Pancreas (tissue), 10 donors: ENCODE measurements around the gene CMYA5. TPM values are rescaled to one million over a fixed set of nuclear protein-coding genes. Genes with fewer than 3 reads are reported as not detected.
"Not testable (repeated sequence)": the region's sequence is repeated elsewhere in the genome, so short reads cannot be mapped to it uniquely, and the experiment has no call there.

Experiments used
- ATAC-seq, 4 donors: fragments of 200-7000 bp; cut with Tn5 transposase; one replicate each; pipeline versions ENCODE4 v1.8.0 to v1.9.1; 2020; ENCODE audit warnings: mild to moderate bottlenecking in 4 of 4, moderate library complexity in 4 of 4
- DNase-seq, 6 donors: peaks; one replicate each; pipeline ENCODE4 v3.0.0-alpha.2; 2020
- FAIRE-seq: peaks from 2 replicates; lab custom pipeline; 2012; peaks lifted over from hg19 to GRCh38; lab: Jason Lieb, UNC
- H3K27ac ChIP-seq, 4 donors: fragments of 200-600 bp; sonication (generic); 1 replicate in 3 of 4; 2 replicates in 1 of 4; pipeline versions ENCODE4 v1.5.0 to v1.8.0; 2020
- H3K27me3 ChIP-seq, 4 donors: fragments of 200-600 bp; one replicate each; pipeline ENCODE4 v1.8.0; 2021
- H3K36me3 ChIP-seq, 3 donors: fragments of 200-600 bp; sonication (generic) in 1 of 3; one replicate each; pipeline versions ENCODE4 v1.5.0 to v1.8.0; 2020 to 2021
- H3K4me1 ChIP-seq, 3 donors: fragments of 200-600 bp; one replicate each; pipeline ENCODE4 v1.8.0; 2021
- H3K4me3 ChIP-seq, 4 donors: fragments of 200-600 bp; sonication (generic) in 2 of 4; one replicate each; pipeline versions ENCODE4 v1.5.0 to v1.8.0; 2020 to 2021
- H3K9me3 ChIP-seq, 4 donors: fragments of 200-600 bp; one replicate each; pipeline ENCODE4 v1.8.0; 2021
- WGBS, 2 donors: extraction: QIAGEN DNeasy Blood & Tissue Kit; methylation state at CpG; one replicate each; pipeline ENCODE4 v1.1.7; 2013; 5-methylcytosine and 5-hydroxymethylcytosine counted together
- intact Hi-C, 3 donors: fragments of 100-400 bp; cut with DNase I; formaldehyde crosslinking; loops; one replicate each; pipeline versions ENCODE4 v1.11.1 to v1.14.2; 2022
- polyA plus RNA-seq, 2 donors: library from polyadenylated mRNA; stranded (reverse); fragments of 200-250 nt; gene quantifications; one replicate each; pipeline ENCODE4 v1.2.3, GENCODE V29; 2013
- total RNA-seq, 6 donors: library from RNA; stranded (reverse); fragmentation: NEBNext Ultra II Directional in 4 of 6; extraction: Animal tissue kit (Norgen Biotek cat#: 25700) in 4 of 6; gene quantifications; one replicate each; pipeline versions ENCODE4 v1.2.1 to v1.2.4, GENCODE V29; 2021 to 2023
- TF ChIP-seq, protein P1 (sequence below), 4 donors: fragments of 200-600 bp; sonication (generic) in 3 of 4; IDR thresholded peaks; one replicate each; pipeline versions ENCODE4 v1.5.0 to v1.8.0; 2021; ENCODE audit warnings: antibody characterized with exemption in 4 of 4
- donor health status: healthy with polysubstance abuse.
- donor health status: DM: no; HTN: no; CAD: no; lungs with moderate emphysema.
- donor health status: DM: no; HTN: no; CAD: no.
- donor health status: control.
- donor health status: control.
- donor health status: Bipolar disorder and iron deficiency.
- donor health status: DM: yes; HTN: yes; CAD: no.
- donor health status: DM: no; HTN: no; CAD: no.
- donor health status: DM: no; HTN: no; CAD: no.
- donor health status: DM: yes; HTN: yes; CAD: no.

CMYA5 gene
- total and polyA plus RNA-seq, 8 donors: 0.09 to 0.84 (median 0.39) TPM

DNA sequence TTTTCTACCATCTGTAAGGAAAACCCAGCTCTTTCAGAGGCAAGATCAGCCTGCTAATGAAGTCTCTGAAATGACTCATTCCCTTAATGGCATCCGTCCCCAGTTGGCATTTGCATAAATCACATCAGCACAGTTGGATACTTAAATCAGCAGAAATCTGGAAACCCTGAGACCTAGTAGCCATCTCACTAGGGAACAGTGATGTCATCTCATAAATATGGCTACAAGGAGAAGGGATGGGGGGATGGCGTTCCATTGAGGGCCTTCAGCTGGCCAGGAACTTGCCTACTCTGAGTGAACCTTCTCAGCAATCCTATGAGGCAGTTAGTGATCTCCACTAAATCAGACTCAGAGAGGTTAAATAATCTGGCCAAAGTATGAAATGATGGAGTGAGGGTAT lies 81.8 kb downstream of the CMYA5 start:
- Histone ChIP-seq H3K4me3 (no peak overlapping the region), H3K4me1 (no peaks in the 10 kb centered on the region), H3K27ac (no peak overlapping the region), H3K9me3 (no peaks in the 10 kb centered on the region), H3K36me3 (no peaks in the 10 kb centered on the region), H3K27me3 (no peaks in the 10 kb centered on the region)
- no peak for ATAC-seq
- 69 to 76% methylated on average over 2 of the region's 2 CpGs for WGBS, 2 donors
- no peak for FAIRE-seq
- TF ChIP-seq, protein P1, sequence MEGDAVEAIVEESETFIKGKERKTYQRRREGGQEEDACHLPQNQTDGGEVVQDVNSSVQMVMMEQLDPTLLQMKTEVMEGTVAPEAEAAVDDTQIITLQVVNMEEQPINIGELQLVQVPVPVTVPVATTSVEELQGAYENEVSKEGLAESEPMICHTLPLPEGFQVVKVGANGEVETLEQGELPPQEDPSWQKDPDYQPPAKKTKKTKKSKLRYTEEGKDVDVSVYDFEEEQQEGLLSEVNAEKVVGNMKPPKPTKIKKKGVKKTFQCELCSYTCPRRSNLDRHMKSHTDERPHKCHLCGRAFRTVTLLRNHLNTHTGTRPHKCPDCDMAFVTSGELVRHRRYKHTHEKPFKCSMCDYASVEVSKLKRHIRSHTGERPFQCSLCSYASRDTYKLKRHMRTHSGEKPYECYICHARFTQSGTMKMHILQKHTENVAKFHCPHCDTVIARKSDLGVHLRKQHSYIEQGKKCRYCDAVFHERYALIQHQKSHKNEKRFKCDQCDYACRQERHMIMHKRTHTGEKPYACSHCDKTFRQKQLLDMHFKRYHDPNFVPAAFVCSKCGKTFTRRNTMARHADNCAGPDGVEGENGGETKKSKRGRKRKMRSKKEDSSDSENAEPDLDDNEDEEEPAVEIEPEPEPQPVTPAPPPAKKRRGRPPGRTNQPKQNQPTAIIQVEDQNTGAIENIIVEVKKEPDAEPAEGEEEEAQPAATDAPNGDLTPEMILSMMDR (IDR thresholded peaks at IDR 0.05): no peak
- intact Hi-C loops: loop anchor here in 1 of 3 donors (10.0 kb wide), 1 partner anchor 1847 kb away; no protein-coding TSS in a partner anchor
- DNase-seq: no peak

DNA sequence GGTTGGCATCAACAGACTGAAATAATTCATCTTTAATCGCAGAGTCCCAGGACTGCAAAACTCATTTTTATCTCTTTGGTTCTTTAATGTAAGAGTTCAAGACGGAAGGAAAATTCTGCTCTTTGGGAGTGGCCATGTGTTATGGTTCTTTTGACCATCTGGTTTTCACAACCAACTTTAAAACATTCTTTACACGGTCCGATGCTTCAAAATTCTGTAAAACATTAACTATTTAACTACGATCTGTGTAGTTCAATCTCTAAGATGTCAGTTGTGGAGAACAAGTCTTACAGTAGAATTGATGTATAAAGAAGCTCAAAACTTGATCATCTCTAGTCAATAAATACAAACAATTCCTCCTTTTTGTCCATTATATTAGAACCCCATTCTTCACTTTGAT lies 83.0 kb downstream of the CMYA5 start:
- H3K36me3 ChIP-seq: no peaks in the 10 kb centered on the region
- DNase-seq: no peak
- no peak overlapping the region for H3K4me3 ChIP-seq
- H3K4me1 ChIP-seq: no peaks in the 10 kb centered on the region
- H3K27ac ChIP-seq: no peak overlapping the region
- no peak for ATAC-seq
- no peaks in the 10 kb centered on the region for H3K27me3 ChIP-seq
- TF ChIP-seq, protein P1 (IDR thresholded peaks at IDR 0.05): no peak
- 60 to 63% methylated on average over 5 of the region's 5 CpGs for WGBS, 2 donors
- intact Hi-C loops: loop anchor here in 1 of 3 donors (10.0 kb wide), 1 partner anchor 1848 kb away; no protein-coding TSS in a partner anchor
- H3K9me3 ChIP-seq: no peaks in the 10 kb centered on the region
- no peak for FAIRE-seq

DNA sequence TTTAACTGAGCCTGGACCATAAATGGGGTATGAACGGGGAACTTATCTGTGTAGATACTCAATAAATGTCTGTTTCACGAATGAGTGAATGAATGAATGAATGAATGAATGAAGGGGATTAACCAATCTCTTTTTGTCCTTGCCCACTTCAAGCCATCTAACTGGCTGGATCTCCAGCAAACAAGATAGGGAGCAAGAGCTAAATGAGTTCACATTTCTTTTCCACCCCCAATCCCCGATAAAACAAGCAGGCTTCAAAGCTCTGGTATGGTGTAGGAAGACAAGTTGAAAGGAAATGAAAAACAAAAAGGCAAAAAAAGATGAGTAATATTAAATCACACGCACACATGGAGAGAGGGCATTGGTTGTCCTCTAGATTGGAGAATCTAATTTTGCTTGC lies 84.0 kb downstream of the CMYA5 start:
- no peak overlapping the region for H3K27ac ChIP-seq
- H3K9me3 ChIP-seq: peaks cover 0 to 3% (median 0%) of the 10 kb centered on the region in 4 donors
- no peaks in the 10 kb centered on the region for H3K36me3 ChIP-seq
- no peaks in the 10 kb centered on the region for H3K27me3 ChIP-seq
- intact Hi-C loops: loop anchor here in 1 of 3 donors (10.0 kb wide), 1 partner anchor 1849 kb away; no protein-coding TSS in a partner anchor
- FAIRE-seq (no peak), ATAC-seq (no peak), DNase-seq (no peak)
- no peaks in the 10 kb centered on the region for H3K4me1 ChIP-seq
- TF ChIP-seq, protein P1 (IDR thresholded peaks at IDR 0.05): no peak
- no peak overlapping the region for H3K4me3 ChIP-seq
- WGBS, 2 donors: 86% methylated on average over 4 of the region's 4 CpGs

DNA sequence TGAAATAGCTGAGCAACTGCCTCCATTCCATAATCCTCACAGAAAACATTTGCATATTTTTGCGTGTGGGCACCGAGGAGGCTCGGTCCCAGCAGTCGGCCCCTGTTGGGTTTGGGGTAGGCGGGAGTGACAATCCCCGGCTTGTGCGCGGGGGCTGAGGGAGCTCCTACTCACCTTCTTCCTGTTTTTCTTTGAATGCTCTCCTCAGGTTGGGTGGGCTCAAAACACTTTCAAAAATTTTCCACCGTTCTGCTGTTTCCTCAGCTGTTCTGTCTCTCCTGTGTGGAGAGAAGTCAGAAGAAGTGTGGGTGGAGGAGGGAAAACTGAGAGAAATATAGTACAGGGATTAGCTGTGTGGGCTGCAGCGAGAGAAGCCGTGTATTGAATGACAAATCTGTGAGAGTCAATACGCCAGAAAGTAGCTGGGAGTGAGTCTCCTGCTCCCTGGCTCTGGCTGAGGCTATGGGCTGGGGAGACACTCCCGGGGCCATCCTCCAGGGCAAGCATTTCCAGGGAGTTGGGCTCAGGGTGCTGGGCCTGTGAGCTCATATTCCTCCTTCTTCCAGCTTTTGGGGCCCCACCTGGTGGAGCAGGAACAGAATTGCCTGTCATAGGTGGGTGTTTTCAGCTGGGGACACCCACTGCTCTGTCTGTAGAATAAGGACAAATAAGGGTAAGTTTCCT lies 84.7 kb downstream of the CMYA5 start:
- peaks cover 0 to 3% (median 0%) of the 10 kb centered on the region in 4 donors for H3K9me3 ChIP-seq
- intact Hi-C loops: loop anchor here in 1 of 3 donors (10.0 kb wide), 1 partner anchor 1850 kb away; no protein-coding TSS in a partner anchor
- no peaks in the 10 kb centered on the region for H3K27me3 ChIP-seq
- no peak for FAIRE-seq
- TF ChIP-seq, protein P1 (IDR thresholded peaks at IDR 0.05): no peak
- H3K36me3 ChIP-seq: no peaks in the 10 kb centered on the region
- no peak overlapping the region for H3K4me3 ChIP-seq
- no peaks in the 10 kb centered on the region for H3K4me1 ChIP-seq
- DNase-seq: no peak
- ATAC-seq: peak in 2 of 4 donors; percentile 16 to 30
- 76 to 80% methylated on average over 13 of the region's 13 CpGs for WGBS, 2 donors
- no peak overlapping the region for H3K27ac ChIP-seq

DNA sequence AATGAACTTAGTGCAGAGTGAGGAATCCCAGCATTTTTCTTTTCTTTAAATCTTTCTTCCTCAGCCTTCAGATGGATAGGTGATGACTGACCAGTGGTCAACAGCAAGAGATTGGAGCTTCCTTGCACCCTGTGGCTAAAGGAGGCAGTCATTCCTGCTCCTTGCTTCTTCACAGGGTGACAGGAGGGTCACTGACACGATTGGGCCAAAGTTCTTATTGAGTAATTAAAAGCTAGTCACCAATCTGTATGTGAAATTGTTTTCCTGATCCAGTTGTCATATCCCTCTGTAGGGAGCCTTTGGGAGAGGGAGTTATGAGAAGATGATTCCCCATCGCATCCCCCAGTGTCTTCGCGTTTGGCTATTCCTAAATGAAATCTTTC lies 85.2 kb downstream of the CMYA5 start:
- DNase-seq (no peak), FAIRE-seq (no peak), ATAC-seq (no peak)
- no peak overlapping the region for H3K27ac ChIP-seq
- no peak overlapping the region for H3K4me3 ChIP-seq
- intact Hi-C loops: loop anchor here in 1 of 3 donors (10.0 kb wide), 1 partner anchor 1850 kb away; no protein-coding TSS in a partner anchor
- H3K9me3 ChIP-seq: peaks cover 0 to 3% (median 0%) of the 10 kb centered on the region in 4 donors
- H3K36me3 ChIP-seq: no peaks in the 10 kb centered on the region
- TF ChIP-seq, protein P1 (IDR thresholded peaks at IDR 0.05): no peak
- H3K4me1 ChIP-seq: no peaks in the 10 kb centered on the region
- no peaks in the 10 kb centered on the region for H3K27me3 ChIP-seq
- WGBS, 2 donors: 75 to 81% methylated on average over 4 of the region's 4 CpGs

DNA sequence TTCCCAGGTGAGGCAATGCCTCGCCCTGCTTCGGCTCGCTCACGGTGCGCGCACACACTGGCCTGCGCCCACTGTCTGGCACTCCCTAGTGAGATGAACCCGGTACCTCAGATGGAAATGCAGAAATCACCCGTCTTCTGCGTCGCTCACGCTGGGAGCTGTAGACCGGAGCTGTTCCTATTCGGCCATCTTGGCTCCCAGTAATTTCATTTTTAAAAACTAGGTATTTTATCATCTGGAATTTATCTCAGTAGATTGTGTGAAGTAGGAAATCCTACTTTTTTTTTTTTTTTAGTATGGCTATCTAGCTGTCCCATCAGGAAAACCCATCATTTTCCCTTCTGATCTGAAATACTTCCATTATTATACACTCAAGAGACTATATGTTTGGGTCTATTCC lies 95.1 kb downstream of the CMYA5 start:
- H3K4me3 ChIP-seq: peak overlapping the region in 2 of 4 donors; percentile 24 to 33
- FAIRE-seq, H3K27me3 ChIP-seq, H3K9me3 ChIP-seq, H3K27ac ChIP-seq, H3K36me3 ChIP-seq, DNase-seq, ATAC-seq, H3K4me1 ChIP-seq, intact Hi-C loops: not testable (repeated sequence)
- 43 to 65% methylated on average over 7 to 14 of the region's 14 CpGs for WGBS, 2 donors
